NCI-H748 (cell line): ENCODE data around the gene HACD2.
"Not testable (repeated sequence)": the region's sequence is repeated elsewhere in the genome, so short reads cannot be mapped to it uniquely, and the experiment has no call there.

Experiments
- DNase-seq: peaks from one replicate; lab custom pipeline; 2025; ENCODE audit not compliant: unreplicated experiment; lab: John Stamatoyannopoulos, UW

The HACD2 gene

DNA sequence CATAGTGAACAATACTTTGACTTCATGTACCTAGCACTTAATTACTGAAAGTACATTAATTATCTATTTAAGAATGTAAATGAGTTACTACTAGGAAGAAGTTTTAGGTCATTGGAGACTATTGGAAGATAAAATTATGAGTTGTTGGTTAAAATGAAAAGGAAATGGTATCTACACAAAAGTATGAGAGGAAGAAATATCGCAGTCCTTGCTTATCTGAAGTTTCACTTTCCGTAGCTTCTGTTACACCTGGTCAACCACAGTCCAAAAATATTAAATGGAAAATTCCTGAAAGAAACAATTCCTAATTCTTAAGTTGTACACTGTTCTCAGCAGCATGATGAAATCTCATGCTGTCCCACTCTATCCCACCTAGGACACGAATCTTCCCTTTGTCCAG lies 57.8 kb downstream of the HACD2 start:
- DNase-seq: no peak

- no peak for DNase-seq
Measured at GRCh38 chr3:123526474-123526873, 58.4 kb downstream of the HACD2 start.

GRCh38 chr3:123525433-123525832 lies 59.4 kb downstream of the HACD2 start:
- no peak for DNase-seq

DNA sequence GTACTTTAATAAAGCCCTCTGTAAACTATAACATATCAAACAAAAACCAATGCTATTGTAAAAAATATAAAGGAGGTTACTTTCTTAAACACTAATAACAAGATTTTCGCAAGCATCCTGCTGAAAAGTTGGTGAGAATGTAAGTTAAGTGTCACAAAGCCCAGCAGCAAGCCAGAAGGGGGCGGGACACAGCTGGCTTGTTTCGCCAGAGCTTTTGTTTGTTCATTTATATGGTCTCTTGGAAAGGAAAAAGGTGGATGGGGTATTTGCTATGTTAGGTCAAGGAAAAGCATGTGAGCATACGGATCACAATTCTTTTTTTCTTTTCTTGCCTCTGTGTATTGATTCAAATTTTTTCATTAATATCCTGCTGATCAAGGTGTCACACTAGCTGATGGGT lies 59.9 kb downstream of the HACD2 start:
- DNase-seq: no peak

- no peak for DNase-seq
Measured at GRCh38 chr3:123523023-123523412, 61.8 kb downstream of the HACD2 start.

GRCh38 chr3:123522320-123523022 lies 62.4 kb downstream of the HACD2 start:
- no peak for DNase-seq

DNA sequence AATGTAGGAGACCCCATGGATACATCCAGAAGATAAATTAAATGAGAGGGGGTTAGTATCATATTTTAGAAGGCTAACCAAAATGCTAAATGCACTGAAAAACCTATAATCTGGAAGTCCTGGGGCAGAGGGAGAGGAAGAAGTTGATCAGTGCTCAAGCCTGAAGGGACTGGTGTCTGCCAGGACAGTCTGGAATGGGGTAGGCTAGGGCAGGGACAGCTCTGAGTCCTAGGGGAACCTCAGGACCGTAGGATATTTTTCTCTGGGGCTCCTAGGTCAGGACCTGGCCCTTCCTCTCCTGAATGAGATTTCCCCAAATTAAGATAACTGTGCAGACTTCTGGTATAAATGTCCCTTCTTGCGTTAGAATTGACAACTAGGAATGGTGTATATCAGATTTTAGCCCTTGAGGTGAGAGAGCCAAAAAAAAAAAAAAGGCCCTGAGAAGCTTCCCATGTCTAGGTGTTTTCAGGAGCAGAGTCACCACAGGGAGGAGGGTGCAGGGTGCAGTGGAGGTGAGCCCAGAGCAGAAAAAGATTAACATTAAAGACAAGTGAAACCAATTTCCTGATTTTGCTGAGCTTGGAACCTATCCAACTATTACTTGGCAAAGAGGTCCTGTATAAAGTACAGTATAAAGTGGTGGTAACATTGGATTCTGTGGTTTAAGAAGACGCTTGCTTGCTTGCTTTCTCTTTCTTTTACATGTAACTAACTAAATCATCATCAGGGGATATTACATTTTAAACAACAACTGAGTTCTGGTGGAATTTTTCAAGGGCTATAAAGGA lies 63.5 kb downstream of the HACD2 start:
- no peak for DNase-seq

DNA sequence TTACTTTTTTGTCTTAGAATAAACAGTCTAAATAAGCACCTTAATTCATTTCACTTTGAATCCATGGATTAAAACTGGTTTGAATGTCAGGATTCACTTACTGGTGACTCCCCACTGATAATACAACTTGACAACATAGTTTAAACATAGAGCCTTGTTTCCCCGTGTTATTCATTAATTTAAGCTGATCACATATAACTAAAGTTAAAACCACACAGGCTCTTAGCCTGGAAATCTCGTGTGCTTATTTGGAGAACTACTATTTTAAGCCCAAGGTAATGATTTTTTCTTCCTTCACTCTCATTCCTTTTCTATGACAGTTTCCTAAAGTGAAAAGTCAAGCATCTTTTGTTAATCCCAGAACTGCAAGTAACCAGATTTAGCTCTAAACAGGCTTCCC lies 64.2 kb downstream of the HACD2 start:
- DNase-seq: no peak

DNA sequence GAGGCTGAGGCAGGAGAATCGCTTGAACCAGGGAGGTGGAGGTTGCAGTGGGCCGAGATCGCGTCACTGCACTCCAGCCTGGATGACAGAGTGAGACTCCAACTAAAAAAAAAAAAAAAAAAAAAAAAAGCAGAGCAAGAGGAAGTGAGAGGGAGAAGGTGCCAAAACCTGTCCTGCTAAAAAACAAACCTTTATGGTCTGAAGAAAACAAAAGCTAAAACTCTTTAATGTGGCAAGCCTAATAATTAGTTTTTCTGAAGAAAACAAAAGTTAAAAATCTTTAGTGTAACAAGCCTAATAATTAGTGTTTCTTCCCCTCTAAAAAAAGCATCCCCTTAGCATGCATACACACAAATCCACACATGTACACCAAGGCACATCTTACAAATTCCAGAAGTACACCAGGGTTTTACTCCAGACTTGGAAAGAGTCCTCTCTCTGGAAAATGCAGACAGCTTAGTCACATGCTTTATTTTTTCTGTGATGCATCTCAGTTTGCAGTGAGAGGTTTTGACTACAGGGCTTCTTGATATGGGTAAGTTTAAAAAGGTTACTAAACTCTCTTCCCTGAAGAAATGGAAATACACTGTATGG lies 65.9 kb downstream of the HACD2 start:
- no peak for DNase-seq

- DNase-seq: no peak
Measured at GRCh38 chr3:123511726-123512125, 73.1 kb downstream of the HACD2 start.

GRCh38 chr3:123511084-123511483 lies 73.8 kb downstream of the HACD2 start:
- no peak for DNase-seq

- DNase-seq: no peak
Measured at GRCh38 chr3:123508178-123508577, 76.7 kb downstream of the HACD2 start.

GRCh38 chr3:123505820-123506219 lies 79.0 kb downstream of the HACD2 start:
- DNase-seq: no peak

- DNase-seq: no peak
Measured at GRCh38 chr3:123503203-123503602, 81.7 kb downstream of the HACD2 start.

GRCh38 chr3:123499322-123499721 lies 85.5 kb downstream of the HACD2 start:
- no peak for DNase-seq

DNA sequence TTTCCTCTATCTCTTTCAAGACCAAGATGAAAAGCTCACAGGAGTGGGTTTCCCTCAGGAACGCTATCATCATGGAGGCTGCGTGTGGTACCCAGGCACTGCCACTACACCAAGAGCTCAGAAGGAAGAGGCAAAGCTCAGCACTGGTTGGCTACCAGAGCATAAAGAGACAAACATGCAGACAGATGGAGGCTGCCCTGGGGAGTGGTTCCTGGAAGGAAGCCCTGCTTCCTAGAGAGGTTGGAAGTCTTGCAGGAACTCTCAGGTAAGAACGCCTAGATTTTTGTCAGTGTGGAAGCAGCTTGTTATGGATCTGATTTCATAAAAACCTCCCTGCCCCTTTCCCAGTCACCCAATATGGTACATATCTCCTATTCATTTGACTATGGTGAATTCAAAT lies 86.1 kb downstream of the HACD2 start:
- no peak for DNase-seq

DNA sequence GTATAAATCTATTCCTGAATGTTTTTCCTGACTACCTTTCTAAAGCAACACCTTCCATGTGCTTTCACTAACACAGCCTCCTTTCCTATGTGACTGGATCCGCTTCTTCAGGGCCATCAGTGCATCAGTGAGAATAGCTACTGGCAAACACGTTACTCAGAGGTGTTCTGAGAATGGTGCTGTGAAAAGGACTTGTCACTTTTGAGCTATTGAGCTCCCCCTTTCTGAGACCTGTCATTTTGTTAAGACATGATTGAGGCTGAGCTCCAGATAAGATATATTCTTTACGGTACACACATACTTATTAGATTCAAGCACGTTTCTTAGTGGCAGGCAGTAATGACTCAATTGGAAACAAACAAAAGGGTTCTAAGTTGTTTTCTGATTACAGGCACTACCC lies 90.9 kb downstream of the HACD2 start:
- DNase-seq: no peak

DNA sequence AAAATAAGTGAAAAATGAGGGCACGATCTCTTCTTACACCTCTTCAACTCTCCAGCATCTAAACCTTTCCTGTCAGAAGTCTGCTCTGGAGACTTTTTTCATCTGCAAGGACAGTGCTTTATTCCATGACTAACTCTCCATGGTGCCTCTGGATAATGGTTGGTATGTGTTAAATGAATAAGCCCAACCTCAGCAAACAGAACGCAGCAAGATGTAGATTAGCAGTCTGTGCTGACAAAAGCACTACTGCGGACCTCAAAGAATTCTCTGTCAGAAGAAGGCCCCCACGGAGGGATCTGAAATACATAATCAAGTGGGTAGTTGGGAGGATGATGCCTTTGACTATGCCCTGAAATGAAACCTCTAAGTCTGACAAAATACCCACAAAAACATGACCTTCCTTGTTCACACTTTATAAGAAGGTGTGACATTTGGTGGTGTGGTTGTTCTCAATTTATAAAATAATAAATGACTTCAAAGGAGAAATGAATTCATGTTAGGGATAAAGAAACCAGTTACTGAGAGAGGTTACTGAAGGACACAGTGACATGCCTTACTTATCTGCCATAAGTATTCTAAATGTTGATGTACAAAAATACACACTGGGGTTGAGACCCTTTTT lies 92.8 kb downstream of the HACD2 start:
- DNase-seq: no peak

DNA sequence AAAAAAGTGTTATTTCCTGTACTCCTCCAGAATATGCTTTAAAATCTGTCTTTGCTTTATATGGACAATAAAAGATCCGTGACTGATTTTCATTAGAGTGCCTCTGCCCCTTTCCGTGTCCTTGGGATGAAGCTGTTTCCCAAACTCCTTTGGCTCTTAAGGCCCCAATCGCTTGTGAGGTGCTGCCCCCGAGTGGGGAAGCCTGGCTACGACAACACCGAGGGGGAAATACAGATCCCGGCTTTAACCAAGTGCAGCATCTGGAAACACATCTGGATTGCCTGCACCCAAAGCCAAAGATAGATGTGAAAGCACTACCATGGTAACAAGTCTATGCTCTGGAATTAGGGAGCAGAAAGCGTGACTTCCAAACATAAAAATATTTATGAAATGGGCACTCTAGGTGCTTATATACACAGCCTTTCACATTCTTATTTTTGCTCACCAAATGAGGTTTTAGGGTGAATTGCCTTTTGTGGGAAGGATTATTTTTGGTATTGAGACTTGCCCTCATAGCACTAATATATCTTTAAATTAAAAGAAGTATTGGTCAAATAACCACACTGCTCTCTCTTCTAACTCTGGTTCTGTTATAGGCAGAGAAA lies 95.4 kb downstream of the HACD2 start:
- peak; percentile 49 for DNase-seq

GRCh38 chr3:123488645-123489347 lies 96.1 kb downstream of the HACD2 start:
- no peak for DNase-seq

DNA sequence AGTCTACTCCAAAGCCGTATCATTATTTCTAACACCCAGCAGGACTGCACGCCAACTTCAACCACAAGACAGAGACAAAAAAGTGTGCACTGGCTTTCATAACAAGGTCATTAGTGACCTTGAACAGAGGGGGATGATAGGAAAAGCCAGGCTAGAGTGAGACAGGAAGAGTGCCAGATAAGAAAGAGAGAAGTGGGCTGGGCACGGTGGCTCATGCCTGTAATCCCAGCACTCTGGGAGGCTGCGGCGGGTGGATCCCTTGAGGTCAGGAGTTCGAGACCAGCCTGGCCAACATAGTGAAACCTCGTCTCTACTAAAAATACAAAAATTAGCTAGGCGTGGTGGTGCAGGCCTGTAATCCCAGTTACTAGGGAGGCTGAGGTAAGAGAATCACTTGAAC lies 97.8 kb downstream of the HACD2 start:
- DNase-seq: not testable (repeated sequence)
